MM.1S (cell line): ENCODE measurements around the gene TBX1.

Experiments used
- CTCF ChIP-seq: fragments of 300-600 bp; sonication (generic); IDR thresholded peaks from 2 replicates; pipeline ENCODE4 v1.5.1; 2016; ENCODE audit warnings: antibody characterized with exemption, low read length, mixed read lengths
- EZH2 ChIP-seq: fragments of 300-600 bp; sonication (generic); optimal IDR thresholded peaks from 2 replicates; pipeline ENCODE3; 2017; ENCODE audit warnings: low read depth, mild to moderate bottlenecking, antibody characterized with exemption, low read length, mixed read lengths

- TF ChIP-seq CTCF, result peak; percentile 24
- TF ChIP-seq EZH2, result peak; percentile 96
Measured at GRCh38 chr22:19766511-19767426, 6.2 kb downstream of the TBX1 start.
